Stimulated activated CD8-positive, alpha-beta memory T cell treated with anti-CD3 and anti-CD28 coated beads, Interleukin-15, amount 100 ng/mL, for 4 hours (primary cell): ENCODE data around the gene SLK.

ENCODE experiments used
- DNase-seq, 2 donors: peaks; one replicate each; pipeline ENCODE4 v3.0.0-alpha.2; 2020; ENCODE audit warnings: low read depth in 2 of 2

SLK gene

DNA sequence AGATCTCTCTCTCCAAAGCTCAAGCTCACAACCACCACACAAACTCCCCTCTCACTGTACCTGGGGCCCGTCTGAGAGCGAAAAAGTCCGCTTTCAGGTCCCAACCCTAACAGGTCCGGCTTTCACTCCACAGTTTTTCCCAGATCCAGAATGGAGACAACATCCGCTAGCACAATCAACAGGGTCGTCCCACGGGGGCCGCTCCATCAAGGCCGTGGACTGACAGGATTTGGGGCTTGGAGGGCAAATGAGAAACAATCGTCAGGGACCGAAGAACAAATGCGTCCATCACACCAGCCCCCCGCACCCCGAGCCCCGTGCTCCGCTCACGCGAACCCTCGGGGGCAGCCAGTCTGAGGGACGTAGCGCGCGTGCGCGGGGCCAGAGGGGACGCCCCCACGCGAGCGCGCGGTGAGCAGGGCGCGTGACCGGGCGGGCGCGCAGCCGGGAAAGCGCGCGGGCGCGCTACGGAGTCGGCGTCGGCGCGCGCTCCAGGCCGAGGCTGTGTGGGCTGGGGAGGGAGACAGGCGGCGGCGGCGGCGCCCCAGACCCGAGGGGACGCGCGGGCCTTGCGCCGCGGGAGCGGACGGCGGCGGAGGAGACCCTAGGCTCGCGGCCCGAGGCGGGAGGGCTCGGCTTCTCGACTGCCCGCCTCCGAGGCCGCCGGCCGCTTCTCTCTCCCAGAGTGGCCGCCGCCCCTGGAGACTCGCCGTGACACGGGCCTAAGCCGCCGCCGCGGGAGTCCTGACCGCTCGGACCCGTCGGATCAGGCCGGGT, at the start of gene SLK:
SLK (plus strand) TSS at position 470 of the 777 bp plus-strand sequence. CDS start 606 bp downstream, outside the sequence.
- DNase-seq: peak; percentile 63 to 77

DNA sequence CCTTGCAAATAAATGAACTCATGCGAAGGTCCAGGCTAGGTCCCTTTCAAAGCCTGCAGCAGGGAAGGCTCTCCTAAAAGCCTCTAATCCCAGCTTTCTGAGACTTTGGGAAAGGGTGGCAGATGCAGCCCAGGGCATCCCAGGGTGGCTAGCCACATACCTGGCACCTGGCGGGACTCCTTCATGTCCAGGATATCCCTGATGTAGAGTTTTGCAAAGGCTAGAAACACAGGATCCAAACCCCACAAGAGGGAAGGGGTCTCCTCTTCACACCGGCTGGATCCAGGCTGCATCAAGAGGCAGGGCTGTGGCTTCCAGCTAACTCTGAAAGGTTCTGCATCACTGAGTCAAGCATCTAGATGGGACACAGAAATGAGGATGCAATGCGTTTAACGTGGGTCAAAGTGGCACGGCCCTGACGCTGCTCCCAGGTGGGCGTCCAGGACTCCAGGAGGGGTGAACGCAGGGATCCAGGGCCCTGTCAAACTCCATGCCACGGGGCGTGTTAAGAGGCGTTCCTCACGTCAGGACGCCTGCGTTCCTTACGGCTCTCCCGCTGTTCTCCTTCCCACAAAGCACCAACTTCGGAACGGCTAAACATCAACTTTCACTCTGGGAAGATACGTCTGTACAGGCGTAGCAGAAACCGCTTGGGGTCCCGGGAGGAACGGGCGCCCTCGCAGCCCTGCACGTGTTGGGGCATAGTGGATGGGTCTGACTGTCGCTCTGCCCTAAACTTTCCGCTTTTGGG, 49.5 kb upstream of the SLK start:
- DNase-seq: peak in 1 of 2 donors; percentile 13

- peak; percentile 90 to 91 for DNase-seq
These were observed 48.7 kb upstream of the SLK start, which contains the start of gene STN1 for GRCh38 chr10:103918053-103918846. Gene STN1, minus strand, starts transcription at chr10:103918184. Its CDS starts 590 bp downstream, at chr10:103917594.

DNA sequence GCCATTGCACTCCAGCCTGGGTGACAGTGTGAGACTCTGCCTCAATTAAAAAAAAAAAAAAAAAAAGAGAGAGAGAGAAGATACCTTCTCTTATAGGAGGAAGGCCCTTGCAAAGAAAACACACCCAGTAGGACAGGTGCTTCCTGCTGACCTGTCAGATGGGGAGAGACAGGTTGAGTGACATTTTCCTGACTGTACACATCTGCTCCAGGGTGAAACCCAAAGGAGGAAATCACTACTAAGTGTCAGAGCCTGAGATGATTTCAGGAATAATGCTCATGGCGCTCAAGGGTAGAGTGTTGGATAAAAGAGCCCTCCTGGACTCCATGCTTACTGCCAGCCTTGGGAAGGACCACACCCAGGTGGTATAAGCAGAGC, 47.3 kb upstream of the SLK start:
- no peak for DNase-seq

DNA sequence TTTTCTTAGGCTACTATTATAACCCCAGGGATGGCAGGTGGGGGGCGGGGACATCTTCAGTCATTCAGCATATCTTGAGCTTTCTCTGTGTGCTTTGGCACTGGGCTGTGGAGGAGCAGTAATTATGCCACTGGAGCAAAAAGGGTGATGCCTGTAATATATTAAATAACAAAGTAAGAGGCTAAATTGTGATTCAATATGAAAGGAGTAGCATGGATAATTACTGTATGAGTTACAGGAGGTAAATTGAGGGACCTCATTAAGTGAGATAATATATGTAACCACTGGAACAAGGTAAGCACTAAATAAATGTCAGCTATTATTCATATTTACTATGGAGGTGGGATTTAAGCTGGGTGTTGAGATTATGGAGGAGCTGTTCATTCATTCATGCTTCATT, 45.7 kb upstream of the SLK start:
- DNase-seq: no peak

DNA sequence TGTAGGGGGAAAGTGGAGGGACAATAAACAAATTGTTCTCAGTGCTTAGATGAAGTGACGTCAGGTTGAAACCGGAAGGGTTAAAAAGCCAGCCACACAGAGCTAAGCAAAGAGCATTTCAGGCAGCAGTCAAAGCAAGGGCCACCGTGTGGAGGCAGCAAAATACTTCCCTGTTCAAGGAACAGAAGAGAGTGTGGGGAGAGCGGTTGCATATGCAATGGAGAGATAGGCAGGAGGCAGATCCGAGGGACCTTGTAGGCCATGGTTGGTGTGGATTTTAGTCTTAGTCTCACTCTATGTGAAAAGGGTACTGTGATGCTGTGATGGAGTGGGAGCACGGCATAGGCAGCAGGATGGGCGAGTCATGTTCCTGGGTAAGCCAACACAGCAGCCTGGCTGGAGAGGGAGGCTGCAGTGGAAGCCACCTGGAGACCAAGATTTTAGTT, 45.2 kb upstream of the SLK start:
- DNase-seq: no peak

- DNase-seq: no peak
These were observed 44.3 kb upstream of the SLK start for GRCh38 chr10:103922659-103923058.

DNA sequence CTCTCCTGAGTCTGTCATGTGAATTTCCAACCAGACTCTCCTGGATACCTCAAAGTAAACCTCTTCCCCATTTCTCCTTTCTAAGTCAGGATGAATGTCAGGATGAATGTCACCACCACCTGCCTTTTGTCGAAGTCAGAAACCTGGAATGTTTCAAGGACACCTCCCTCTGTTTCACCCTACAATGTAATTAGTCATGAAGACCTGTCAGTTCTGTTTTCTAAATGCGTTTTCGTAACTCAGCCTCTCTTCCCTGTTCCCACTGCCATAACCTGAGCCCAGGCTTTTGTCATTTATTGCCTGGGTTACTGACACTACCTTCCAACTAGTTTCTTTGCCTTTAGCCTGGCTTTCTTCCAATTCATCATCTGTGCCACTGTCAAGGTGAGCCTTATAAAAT, 43.4 kb upstream of the SLK start:
- DNase-seq: no peak

- DNase-seq: no peak
These were observed 41.3 kb upstream of the SLK start for GRCh38 chr10:103925591-103925990.

DNA sequence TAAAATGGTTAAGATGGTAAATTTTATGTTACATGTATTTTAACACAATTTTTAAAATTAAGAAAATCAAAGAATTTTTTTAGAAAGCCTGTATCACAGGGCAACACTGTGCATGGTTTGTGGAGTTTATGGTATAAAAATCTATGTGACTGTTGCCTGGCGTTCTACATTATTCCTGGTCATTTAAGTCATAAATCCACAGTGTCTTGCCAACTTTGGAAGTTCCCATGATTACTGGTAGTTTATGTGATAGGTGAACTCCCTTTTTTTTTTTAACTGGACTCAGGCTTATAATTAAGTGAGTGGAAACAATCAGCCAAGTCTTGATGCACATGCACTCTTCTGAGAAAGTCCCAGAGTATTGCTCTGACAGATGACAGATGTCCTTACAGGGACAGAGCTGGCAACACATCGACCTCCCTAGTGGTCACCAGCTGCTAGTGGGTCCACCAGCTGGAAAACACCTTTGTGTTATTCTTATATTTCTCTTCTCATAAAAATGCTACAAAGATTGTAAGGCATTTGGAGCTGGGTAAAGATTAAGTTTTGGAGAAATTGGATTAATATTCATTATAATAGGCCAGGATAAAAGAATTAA, 40.1 kb upstream of the SLK start:
- no peak for DNase-seq

DNA sequence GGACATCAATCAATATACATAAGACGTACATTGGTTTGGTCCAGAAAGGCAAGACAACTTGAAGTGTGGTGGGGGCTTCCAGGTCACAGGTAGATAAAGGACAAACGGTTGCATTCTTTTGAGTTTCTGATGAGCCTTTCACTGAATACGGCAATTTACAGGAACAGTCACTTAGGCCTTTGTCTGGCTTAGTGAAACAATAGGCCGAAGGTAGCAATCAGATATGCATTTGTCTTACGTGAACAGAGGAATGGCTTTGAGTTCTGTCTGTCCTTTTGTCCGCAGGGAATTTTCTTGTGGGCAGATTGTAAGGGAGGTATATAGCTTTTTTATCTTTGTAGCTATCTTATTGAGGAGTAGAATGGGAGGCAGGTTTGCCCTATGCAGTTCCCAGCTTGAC, 38.2 kb upstream of the SLK start:
- DNase-seq: no peak

DNA sequence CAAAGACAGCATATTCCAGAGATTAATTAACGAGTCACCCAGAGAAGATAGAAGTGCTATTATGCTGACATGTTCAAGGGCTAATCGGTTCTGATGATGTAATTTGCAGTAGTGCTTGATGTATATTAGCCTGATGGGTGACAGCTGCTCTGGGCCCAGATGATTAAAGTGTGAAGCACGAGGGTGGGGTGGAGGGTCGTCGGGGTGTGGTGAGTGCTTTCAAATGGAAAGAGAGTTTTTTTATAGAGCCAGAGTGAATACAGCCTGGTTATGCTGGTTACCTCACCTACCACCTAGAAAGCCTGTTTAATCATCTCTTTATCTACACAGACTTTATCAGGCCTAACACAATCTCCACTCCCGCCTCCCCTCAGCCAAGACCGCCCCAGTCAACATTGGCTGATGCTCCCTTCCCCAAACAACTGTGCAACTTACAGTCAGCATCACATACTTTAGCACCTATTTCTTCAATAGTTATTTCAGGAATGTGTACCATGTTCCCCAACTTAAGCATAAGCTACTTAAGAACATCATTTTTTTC, 37.5 kb upstream of the SLK start:
- no peak for DNase-seq

- DNase-seq: no peak
These were observed 36.5 kb upstream of the SLK start for GRCh38 chr10:103930449-103930848.

- no peak for DNase-seq
These were observed 36.1 kb upstream of the SLK start for GRCh38 chr10:103930881-103931280.

DNA sequence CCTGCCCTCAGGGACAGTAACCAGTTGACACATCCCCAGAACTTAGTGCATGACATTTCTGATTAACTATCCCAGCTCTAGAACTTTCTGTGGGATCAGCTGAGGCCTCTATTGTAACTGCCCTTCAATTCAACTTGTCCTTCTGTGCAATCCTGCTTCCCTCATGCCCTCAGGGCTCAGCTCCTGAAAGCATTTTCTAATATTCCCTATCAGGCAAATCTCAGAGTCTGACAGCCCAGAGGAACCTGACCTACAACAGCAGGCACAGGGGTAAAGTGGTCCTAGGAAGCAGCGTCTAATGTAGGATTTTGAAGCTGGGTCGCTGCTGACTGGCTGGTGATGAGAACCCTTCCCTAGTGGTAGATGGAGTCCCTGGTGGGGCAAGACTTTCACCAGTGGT, 35.3 kb upstream of the SLK start:
- DNase-seq: no peak

GRCh38 chr10:103932271-103932670, 34.7 kb upstream of the SLK start:
- DNase-seq: no peak

- no peak for DNase-seq
These were observed 34.0 kb upstream of the SLK start for GRCh38 chr10:103932971-103933370.

- no peak for DNase-seq
These were observed 33.3 kb upstream of the SLK start for GRCh38 chr10:103933557-103934121.

- no peak for DNase-seq
These were observed 32.6 kb upstream of the SLK start for GRCh38 chr10:103934308-103934707.

DNA sequence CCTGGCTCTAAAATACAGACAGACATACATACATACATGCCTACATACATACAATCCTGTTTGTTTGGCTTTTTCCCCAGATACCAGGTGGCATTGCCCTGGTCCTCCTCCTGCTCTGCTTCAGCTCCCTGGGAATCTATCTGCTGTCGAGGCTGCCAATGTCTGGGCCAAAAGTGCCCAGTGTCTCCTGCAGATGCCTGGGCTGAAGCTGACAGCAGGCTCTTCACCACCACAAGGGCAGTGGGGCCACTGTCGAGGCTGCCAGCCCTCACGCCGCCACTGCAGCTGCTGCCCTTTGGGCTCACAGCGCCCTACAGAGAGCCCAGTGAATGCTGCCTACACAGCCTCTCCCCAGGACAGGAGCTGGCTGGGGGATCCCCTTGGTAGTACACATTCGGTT, 30.9 kb upstream of the SLK start:
- DNase-seq: no peak

DNA sequence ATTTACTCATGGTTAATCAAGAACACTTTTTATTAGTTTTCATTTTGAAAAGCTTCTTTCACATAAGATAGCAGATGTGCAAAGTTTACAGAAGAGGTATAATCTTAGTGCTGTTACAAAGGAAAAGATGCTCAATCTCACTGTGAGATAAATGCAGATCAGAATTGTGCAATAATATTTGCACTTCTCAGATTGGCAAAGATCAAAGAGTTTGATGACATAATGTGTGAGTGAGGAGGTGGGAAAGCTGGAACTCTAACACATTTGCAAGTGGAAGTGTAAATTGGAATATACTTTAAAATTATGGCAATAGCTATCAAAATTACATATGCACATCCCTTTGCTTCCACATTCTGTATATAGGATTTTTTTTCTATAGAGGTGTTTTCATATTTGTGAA, 27.4 kb upstream of the SLK start:
- DNase-seq: no peak
